ENCODE measurements around the gene CIZ1.

CIZ1 gene

GRCh38 chr9:128162215-128163026 is 29.0 kb downstream of the CIZ1 start:
- peak; percentile 29 for DNase-seq (ENCODE audit: low spot score)

GRCh38 chr9:128161215-128161902 is 30.0 kb downstream of the CIZ1 start:
- DNase-seq (ENCODE audit: low spot score) = peak; percentile 27

GRCh38 chr9:128160603-128160987 is 30.8 kb downstream of the CIZ1 start:
- DNase-seq (ENCODE audit: low spot score) = peak; percentile 26

- peak; percentile 94 for DNase-seq (ENCODE audit: low spot score)
Measured at GRCh38 chr9:128159784-128160602, 31.4 kb downstream of the CIZ1 start, which contains the start of gene BBLN. Gene BBLN, plus strand, starts transcription at chr9:128160265. Its CDS starts 143 bp downstream, at chr9:128160408.

- DNase-seq (ENCODE audit: low spot score) = no peak
Measured at GRCh38 chr9:128159522-128159783, 31.9 kb downstream of the CIZ1 start.

- DNase-seq (ENCODE audit: low spot score) = no peak
Measured at GRCh38 chr9:128155736-128156500, 35.5 kb downstream of the CIZ1 start.

- DNase-seq (ENCODE audit: low spot score) = no peak
Measured at GRCh38 chr9:128153947-128154695, 37.3 kb downstream of the CIZ1 start.

- no peak for DNase-seq (ENCODE audit: low spot score)
Measured at GRCh38 chr9:128153060-128153946, 38.1 kb downstream of the CIZ1 start.

- DNase-seq (ENCODE audit: low spot score) = no peak
Measured at GRCh38 chr9:128152133-128153059, 39.0 kb downstream of the CIZ1 start.

GRCh38 chr9:128151309-128152132 is 39.9 kb downstream of the CIZ1 start:
- no peak for DNase-seq (ENCODE audit: low spot score)

GRCh38 chr9:128150594-128151308 is 40.6 kb downstream of the CIZ1 start:
- no peak for DNase-seq (ENCODE audit: low spot score)

GRCh38 chr9:128149951-128150593 is 41.3 kb downstream of the CIZ1 start:
- DNase-seq (ENCODE audit: low spot score) = no peak

GRCh38 chr9:128149001-128149701 is 42.2 kb downstream of the CIZ1 start, which contains the start of gene LCN2:
Gene LCN2, plus strand, starts transcription at chr9:128149453. Its CDS starts 73 bp downstream, at chr9:128149526.
- no peak for DNase-seq (ENCODE audit: low spot score)

- DNase-seq (ENCODE audit: low spot score) = no peak
Measured at GRCh38 chr9:128148509-128149000, 42.8 kb downstream of the CIZ1 start.

GRCh38 chr9:128146591-128147120 is 44.7 kb downstream of the CIZ1 start:
- no peak for DNase-seq (ENCODE audit: low spot score)

GRCh38 chr9:128145951-128146351 is 45.4 kb downstream of the CIZ1 start:
- DNase-seq (ENCODE audit: low spot score) = no peak

Measured in cerebellar cortex (tissue), 1 donor.